ENCODE data around the gene FBXL7. TPM values are rescaled to one million over a fixed set of nuclear protein-coding genes. Genes with fewer than 3 reads are reported as not detected.

The FBXL7 gene
- total RNA-seq, 1 donor from 2014 or later, result 30.4 TPM

GRCh38 chr5:15459200-15459599, 40.8 kb upstream of the FBXL7 start:
- Histone ChIP-seq H3K36me3 (no peaks in the 10 kb centered on the region), H3K27me3 (no peaks in the 10 kb centered on the region), H3K27ac (no peak overlapping the region), H3K4me3 (no peak overlapping the region), H3K9me3 (no peaks in the 10 kb centered on the region), H3K4me1 (no peaks in the 10 kb centered on the region)
- no peak for TF ChIP-seq CTCF (IDR thresholded peaks at IDR 0.05)
- intact Hi-C loops (cut with DNase I), result no loop called here
- no peak for DNase-seq (ENCODE audit: low spot score in 2 of 2)

- peak in 1 of 3 experiments; percentile 12 for TF ChIP-seq CTCF (IDR thresholded peaks at IDR 0.05)
- H3K27ac ChIP-seq, result no peak overlapping the region
- H3K4me1 ChIP-seq, result no peaks in the 10 kb centered on the region
- no peak for DNase-seq (ENCODE audit: low spot score in 2 of 2)
- H3K4me3 ChIP-seq, result no peak overlapping the region
- intact Hi-C loops (cut with DNase I), result no loop called here
- no peaks in the 10 kb centered on the region for H3K9me3 ChIP-seq
- no peaks in the 10 kb centered on the region for H3K36me3 ChIP-seq
- no peaks in the 10 kb centered on the region for H3K27me3 ChIP-seq
Measured at GRCh38 chr5:15463231-15463980, 36.6 kb upstream of the FBXL7 start.

GRCh38 chr5:15472116-15472515, 27.9 kb upstream of the FBXL7 start:
- DNase-seq (ENCODE audit: low spot score in 2 of 2), result no peak
- H3K36me3 ChIP-seq, result no peaks in the 10 kb centered on the region
- H3K27ac ChIP-seq, result no peak overlapping the region
- intact Hi-C loops (cut with DNase I), result no loop called here
- H3K4me1 ChIP-seq, result no peaks in the 10 kb centered on the region
- no peaks in the 10 kb centered on the region for H3K9me3 ChIP-seq
- TF ChIP-seq CTCF (IDR thresholded peaks at IDR 0.05), result no peak
- no peak overlapping the region for H3K4me3 ChIP-seq
- no peaks in the 10 kb centered on the region for H3K27me3 ChIP-seq

GRCh38 chr5:15474143-15474719, 25.7 kb upstream of the FBXL7 start:
- H3K27ac ChIP-seq, result no peak overlapping the region
- no peaks in the 10 kb centered on the region for H3K27me3 ChIP-seq
- intact Hi-C loops (cut with DNase I), result no loop called here

GRCh38 chr5:15475367-15475766, 24.6 kb upstream of the FBXL7 start:
- Histone ChIP-seq H3K36me3 (no peaks in the 10 kb centered on the region), H3K9me3 (no peaks in the 10 kb centered on the region), H3K4me3 (no peak overlapping the region), H3K27me3 (no peaks in the 10 kb centered on the region), H3K27ac (no peak overlapping the region), H3K4me1 (no peaks in the 10 kb centered on the region)
- intact Hi-C loops (cut with DNase I), result no loop called here
- no peak for TF ChIP-seq CTCF (IDR thresholded peaks at IDR 0.05)
- DNase-seq (ENCODE audit: low spot score in 2 of 2), result no peak

More at GRCh38 chr5:15474143-15474719, 25.7 kb upstream of the FBXL7 start:
- Histone ChIP-seq H3K9me3 (no peaks in the 10 kb centered on the region), H3K4me3 (no peak overlapping the region), H3K4me1 (no peaks in the 10 kb centered on the region), H3K36me3 (no peaks in the 10 kb centered on the region)
- no peak for TF ChIP-seq CTCF (IDR thresholded peaks at IDR 0.05)
- DNase-seq (ENCODE audit: low spot score in 2 of 2), result no peak

Measured in ascending aorta (tissue), 2 donors.